HepG2 (cell line): Measurements from ENCODE around the gene CCDC69. TPM values are rescaled to one million over a fixed set of nuclear protein-coding genes. Genes with fewer than 3 reads are reported as not detected.

Source experiments
- ATAC-seq: fragments of 200-7000 bp; cut with Tn5 transposase; 3 replicates; pipeline ENCODE4 v1.9.1; 2020; ENCODE audit warnings: mild to moderate bottlenecking, moderate library complexity
- BruUV-seq: library from RNA; stranded (reverse); fragments of 400-500 nt; replicated peaks from 2 replicates; lab custom pipeline; 2021; lab: Mats Ljungman, UMichigan
- CTCF ChIA-PET: fragments of 300-600 bp; formaldehyde crosslinking; extraction: SDS; loops from one replicate; lab custom pipeline; 2021; ENCODE audit warnings: low total read pairs, inconsistent platforms, low intra/inter-chr PET ratio; lab: Yijun Ruan, JAX
- POLR2A ChIA-PET: fragments of 350-600 bp; sonication (Branson Sonifier 250); formaldehyde crosslinking; loops from one replicate; lab custom pipeline; 2020; ENCODE audit warnings: antibody characterized with exemption, inconsistent platforms; lab: Yijun Ruan, JAX
- DNase-seq: peaks from one replicate; pipeline ENCODE4 v3.0.0-alpha.2; 2015; ENCODE audit warnings: low spot score
- FAIRE-seq: peaks from 3 replicates; lab custom pipeline; 2011; peaks lifted over from hg19 to GRCh38; lab: Jason Lieb, UNC
- H2AFZ ChIP-seq: one replicate; pipeline ENCODE4 v1.6.1; 2011; ENCODE audit warnings: low read length, inconsistent platforms
- H3K27ac ChIP-seq: fragments of 300-600 bp; 3 replicates; pipeline ENCODE4 v1.8.0; 2011; ENCODE audit warnings: mixed run types, mild to moderate bottlenecking, mixed read lengths, low read length, inconsistent platforms; ENCODE audit not compliant: insufficient read depth; ENCODE audit errors: extremely low read length
- H3K27me3 ChIP-seq, 2 experiments: fragments of 200-600 bp in 1 of 2; 2 replicates in 1 of 2; 3 replicates in 1 of 2; pipeline versions ENCODE4 v1.6.0 to v1.8.0; 2011; ENCODE audit warnings: low read length in 2 of 2, mild to moderate bottlenecking in 2 of 2, moderate library complexity in 2 of 2, inconsistent platforms in 1 of 2; ENCODE audit not compliant: insufficient read depth in 2 of 2, control insufficient read depth in 1 of 2
- H3K36me3 ChIP-seq, 2 experiments: fragments of 200-600 bp in 1 of 2; replicated peaks in 1 of 2; 2 replicates in 1 of 2; 3 replicates in 1 of 2; pipeline versions ENCODE4 v1.5.1 to v1.8.0; 2011; ENCODE audit warnings: low read length in 2 of 2, inconsistent platforms in 1 of 2; ENCODE audit not compliant: insufficient read depth in 2 of 2, control insufficient read depth in 1 of 2
- H3K4me1 ChIP-seq: 2 replicates; pipeline ENCODE4 v1.5.1; 2012; ENCODE audit warnings: low read length, inconsistent platforms; ENCODE audit not compliant: insufficient read depth
- H3K4me2 ChIP-seq: 2 replicates; pipeline ENCODE4 v1.6.0; 2011; ENCODE audit warnings: low read depth, low read length, inconsistent platforms
- H3K4me3 ChIP-seq, 3 experiments: fragments of 200-600 bp in 1 of 3; sonication (generic), shearing (Covaris generic) in 1 of 3; replicated peaks in 1 of 3; 2 replicates each; pipeline ENCODE4 v1.5.1; 2011 to 2016; ENCODE audit warnings: low read length in 3 of 3, inconsistent platforms in 2 of 3, low read depth in 2 of 3, mild to moderate bottlenecking in 2 of 3, control low read depth in 1 of 3, mixed read lengths in 1 of 3; ENCODE audit not compliant: insufficient read depth in 1 of 3
- H3K79me2 ChIP-seq: one replicate; pipeline ENCODE4 v1.6.1; 2011; ENCODE audit warnings: low read length, inconsistent platforms; ENCODE audit not compliant: insufficient read depth
- H3K9ac ChIP-seq: 2 replicates; pipeline ENCODE4 v1.6.0; 2011; ENCODE audit warnings: mild to moderate bottlenecking, low read depth, low read length, inconsistent platforms; ENCODE audit not compliant: insufficient read depth
- H3K9me3 ChIP-seq: 2 replicates; pipeline ENCODE4 v1.5.1; 2012; ENCODE audit warnings: mild to moderate bottlenecking, low read length
- H4K20me1 ChIP-seq: 2 replicates; pipeline ENCODE4 v1.6.0; 2011; ENCODE audit warnings: inconsistent platforms, mild to moderate bottlenecking, low read length, moderate library complexity; ENCODE audit not compliant: insufficient read depth
- GLI4 ChIP-seq: sonication (generic); formaldehyde crosslinking; IDR thresholded peaks from 2 replicates; pipeline ENCODE4 v1.5.1; 2020; ENCODE audit warnings: missing genetic modification reagents, mild to moderate bottlenecking, moderate library complexity, borderline replicate concordance
- GRHL1 ChIP-seq: sonication (generic); formaldehyde crosslinking; conservative IDR thresholded peaks from 2 replicates; pipeline ENCODE4 v1.8.0; 2022; ENCODE audit warnings: missing genetic modification reagents
- HNF4A ChIP-seq: sonication (generic); formaldehyde crosslinking; IDR thresholded peaks from 2 replicates; pipeline ENCODE4 v1.4.0; 2020; ENCODE audit warnings: missing genetic modification reagents
- ISX ChIP-seq: sonication (generic); formaldehyde crosslinking; conservative IDR thresholded peaks from 2 replicates; pipeline ENCODE4 v1.5.0; 2020; ENCODE audit warnings: missing genetic modification reagents
- PHF5A ChIP-seq: IDR thresholded peaks from one replicate; pipeline ENCODE4 v1.6.1; 2018; ENCODE audit warnings: low read depth, missing genetic modification reagents; ENCODE audit not compliant: unreplicated experiment
- PHF8 ChIP-seq: sonication (generic); formaldehyde crosslinking; IDR thresholded peaks from 2 replicates; pipeline ENCODE4 v1.5.0; 2020; ENCODE audit warnings: missing genetic modification reagents
- RELA ChIP-seq: sonication (generic); formaldehyde crosslinking; IDR thresholded peaks from 2 replicates; pipeline ENCODE4 v1.4.0; 2020; ENCODE audit warnings: missing genetic modification reagents
- SYNCRIP ChIP-seq: fragments of 200-400 bp; formaldehyde crosslinking; IDR thresholded peaks from 2 replicates; pipeline ENCODE4 v1.6.1; 2018; ENCODE audit warnings: mild to moderate bottlenecking, low read depth, low read length; ENCODE audit not compliant: insufficient read depth
- TFDP1 ChIP-seq: IDR thresholded peaks from 2 replicates; pipeline ENCODE4 v1.6.1; 2016; ENCODE audit warnings: missing compliant biosample characterization, missing genetic modification reagents, borderline replicate concordance
- ZBTB3 ChIP-seq: sonication (generic); formaldehyde crosslinking; IDR thresholded peaks from 2 replicates; pipeline ENCODE4 v1.4.0; 2020; ENCODE audit warnings: low read depth, mild to moderate bottlenecking, moderate library complexity, missing genetic modification reagents, borderline replicate concordance
- ZNF629 ChIP-seq: sonication (generic); formaldehyde crosslinking; conservative IDR thresholded peaks from 2 replicates; pipeline ENCODE4 v1.5.0; 2020; ENCODE audit warnings: missing genetic modification reagents
- ZNF672 ChIP-seq: sonication (generic); formaldehyde crosslinking; IDR thresholded peaks from 2 replicates; pipeline ENCODE4 v1.8.1; 2022; ENCODE audit warnings: missing genetic modification reagents
- ZNF781 ChIP-seq: sonication (generic); formaldehyde crosslinking; IDR thresholded peaks from 2 replicates; pipeline ENCODE4 v1.5.1; 2020; ENCODE audit warnings: borderline replicate concordance, mild to moderate bottlenecking, missing genetic modification reagents; ENCODE audit errors: not compliant biosample characterization
- ZNF782 ChIP-seq: sonication (generic); formaldehyde crosslinking; IDR thresholded peaks from 2 replicates; pipeline ENCODE4 v1.4.0; 2020; ENCODE audit warnings: missing genetic modification reagents, mild to moderate bottlenecking, borderline replicate concordance
- WGBS: methylation state at CpG from one replicate; pipeline ENCODE4 v1.1.6; 2017; ENCODE audit warnings: low lambda C conversion rate; 5-methylcytosine and 5-hydroxymethylcytosine counted together
- in situ Hi-C: cut with HindIII; loops from 2 replicates; pipeline ENCODE4 v1.10.0; 2017; ENCODE audit warnings: low pct_unique_long_range_greater_than_20kb; ENCODE audit not compliant: extremely low pct_ligation_motif_present
- intact Hi-C: fragments of 100-400 bp; cut with micrococcal nuclease; formaldehyde crosslinking; loops from one replicate; pipeline ENCODE4 v1.10.0; 2022; ENCODE audit not compliant: unreplicated experiment
- polyA plus RNA-seq, 8 experiments: library from polyadenylated mRNA; depleted of rRNA in 3 of 8; stranded (reverse) in 7 of 8; unstranded in 1 of 8; fragments of >200 nt; fragmentation: Illumina TruSeq in 4 of 8; extraction: Trizol in 4 of 8; gene quantifications; 2 replicates each; pipeline versions ENCODE4 v1.2.1 to v1.2.3, GENCODE V29; 2011 to 2016; ENCODE audit warnings: low read depth in 4 of 8, missing spikeins in 1 of 8, mixed read lengths in 1 of 8; ENCODE audit not compliant: insufficient read depth in 1 of 8
- total RNA-seq, 5 experiments: library from RNA; depleted of rRNA; stranded (reverse); fragments of >200 nt; fragmentation: Illumina TruSeq; extraction: Trizol; gene quantifications; 2 replicates each; pipeline ENCODE4 v1.2.3, GENCODE V29; 2016; ENCODE audit warnings: low read depth in 1 of 5

Gene CCDC69
- total and polyA plus RNA-seq, 2 of the 13 experiments (the other 11 are each of a cell fraction or from before 2014, with no cell fraction given), result 12.2 to 45.2 TPM

GRCh38 chr5:151192626-151193025, 31.3 kb downstream of the CCDC69 start:
- FAIRE-seq (no peak), DNase-seq (no peak), ATAC-seq (no peak)
- POLR2A ChIA-PET, result no interaction called here
- in situ Hi-C loops (no loop called here), intact Hi-C loops (no loop called here)
- no peaks in the 10 kb centered on the region for H3K4me1 ChIP-seq
- no peaks in the 10 kb centered on the region for H3K79me2 ChIP-seq
- CTCF ChIA-PET, result no interaction called here
- H3K9ac ChIP-seq, result no peak overlapping the region
- no peak overlapping the region for H3K4me2 ChIP-seq
- no peaks in the 10 kb centered on the region for H3K27me3 ChIP-seq
- H4K20me1 ChIP-seq, result no peaks in the 10 kb centered on the region
- H3K9me3 ChIP-seq, result no peaks in the 10 kb centered on the region
- TF ChIP-seq ZNF781 (CRISPR knock-in tag) (no peak), PHF5A (CRISPR knock-in tag) (no peak), ZBTB3 (CRISPR knock-in tag) (no peak), HNF4A (CRISPR knock-in tag) (no peak)
- H2AFZ ChIP-seq, result no peak overlapping the region
- peaks cover 0 to 4% of the 10 kb centered on the region in 2 experiments; a peak in 1 of 5 replicates for H3K36me3 ChIP-seq
- H3K27ac ChIP-seq, result no peak overlapping the region
- no peak overlapping the region for H3K4me3 ChIP-seq
- no TSS peak for BruUV-seq

- CTCF ChIA-PET, result no interaction called here
- H3K79me2 ChIP-seq, result no peaks in the 10 kb centered on the region
- no peaks in the 10 kb centered on the region for H3K27me3 ChIP-seq
- no peaks in the 10 kb centered on the region; the same call in 1 of the 2 replicates for H4K20me1 ChIP-seq
- no peak overlapping the region for H2AFZ ChIP-seq
- H3K36me3 ChIP-seq, result peaks cover 0 to 7% of the 10 kb centered on the region in 2 experiments; a peak in 1 of 5 replicates
- H3K27ac ChIP-seq, result no peak overlapping the region
- DNase-seq, result no peak
- POLR2A ChIA-PET, result no interaction called here
- WGBS, result 100% methylated on average over 1 of the region's 1 CpG
- in situ Hi-C loops, result no loop called here
- no peak overlapping the region for H3K4me3 ChIP-seq
- FAIRE-seq, result no peak
- ATAC-seq, result no peak
- intact Hi-C loops, result no loop called here
- no peak overlapping the region for H3K9ac ChIP-seq
- H3K9me3 ChIP-seq, result no peaks in the 10 kb centered on the region
- no peaks in the 10 kb centered on the region for H3K4me1 ChIP-seq
- no peak overlapping the region for H3K4me2 ChIP-seq
- no TSS peak for BruUV-seq
- TF ChIP-seq ZNF782 (CRISPR knock-in tag) (no peak), ISX (CRISPR knock-in tag) (no peak), ZNF672 (CRISPR knock-in tag) (no peak), TFDP1 (CRISPR knock-in tag) (no peak), PHF8 (CRISPR knock-in tag) (no peak), SYNCRIP (no peak), GLI4 (CRISPR knock-in tag) (no peak), RELA (CRISPR knock-in tag) (no peak), GRHL1 (CRISPR knock-in tag) (no peak), ZNF629 (no peak)
Observed at GRCh38 chr5:151191661-151192060, 32.2 kb downstream of the CCDC69 start.
